Measurements from ENCODE around the gene SOX2. TPM values are rescaled to one million over a fixed set of nuclear protein-coding genes. Genes with fewer than 3 reads are reported as not detected.

SOX2 gene
- total RNA-seq, 1 experiment from 2014 or later: not detected

- POLR2A ChIA-PET (ENCODE audit: unreplicated experiment): no interaction called here
- Histone ChIP-seq H3K27ac (ENCODE audit: low read length) (no peak overlapping the region), H3K79me2 (ENCODE audit: low read length) (no peaks in the 10 kb centered on the region), H2AFZ (ENCODE audit: low read length) (no peak overlapping the region), H3K27me3 (ENCODE audit: low read length) (peaks cover 99% of the 10 kb centered on the region), H3K4me2 (ENCODE audit: low read length) (no peak overlapping the region), H3K9me2 (replicated peaks; ENCODE audit: low read length) (no peaks in the 10 kb centered on the region), H3K36me3 (ENCODE audit: low read depth, low read length) (no peaks in the 10 kb centered on the region), H3K9ac (ENCODE audit: low read length) (no peak overlapping the region), H4K20me1 (ENCODE audit: low read length) (no peaks in the 10 kb centered on the region), H3F3A (ENCODE audit: low read length, unreplicated experiment) (no peaks in the 10 kb centered on the region), H3K4me3 (ENCODE audit: low read length) (no peak overlapping the region), H3K9me3 (ENCODE audit: low read length) (no peaks in the 10 kb centered on the region), H3K4me1 (ENCODE audit: insufficient read depth, low read length) (no peaks in the 10 kb centered on the region)
- intact Hi-C loops (cut with micrococcal nuclease): no loop called here
- DNase-seq: no peak
- TF ChIP-seq EZH2 (IDR thresholded peaks at IDR 0.05; ENCODE audit: low read length, unreplicated experiment) (no peak), CTCF (conservative IDR thresholded peaks at IDR 0.05; ENCODE audit: low read depth, low read length) (no peak), EZH2phosphoT487 (IDR thresholded peaks at IDR 0.05; ENCODE audit: borderline replicate concordance, low read length) (no peak)
- no peak for ATAC-seq
- no TSS peak for BruUV-seq (replicated peaks)
- CTCF ChIA-PET: no interaction called here
Measured at GRCh38 chr3:181716966-181717365, 5.2 kb downstream of the SOX2 start.

- BruUV-seq (replicated peaks): no TSS peak
- TF ChIP-seq CTCF (conservative IDR thresholded peaks at IDR 0.05; ENCODE audit: low read depth, low read length): no peak
- no peak for TF ChIP-seq EZH2phosphoT487 (IDR thresholded peaks at IDR 0.05; ENCODE audit: borderline replicate concordance, low read length)
- TF ChIP-seq EZH2 (IDR thresholded peaks at IDR 0.05; ENCODE audit: low read length, unreplicated experiment): no peak
- Histone ChIP-seq H3K9me3 (ENCODE audit: low read length) (no peaks in the 10 kb centered on the region), H2AFZ (ENCODE audit: low read length) (no peak overlapping the region), H3K9me2 (replicated peaks; ENCODE audit: low read length) (no peaks in the 10 kb centered on the region), H3K27me3 (ENCODE audit: low read length) (peaks cover 99% of the 10 kb centered on the region), H3K4me1 (ENCODE audit: insufficient read depth, low read length) (no peaks in the 10 kb centered on the region), H3K79me2 (ENCODE audit: low read length) (no peaks in the 10 kb centered on the region), H3F3A (ENCODE audit: low read length, unreplicated experiment) (no peaks in the 10 kb centered on the region), H3K27ac (ENCODE audit: low read length) (no peak overlapping the region), H3K36me3 (ENCODE audit: low read depth, low read length) (no peaks in the 10 kb centered on the region), H3K4me3 (ENCODE audit: low read length) (no peak overlapping the region), H3K4me2 (ENCODE audit: low read length) (no peak overlapping the region), H3K9ac (ENCODE audit: low read length) (no peak overlapping the region), H4K20me1 (ENCODE audit: low read length) (no peaks in the 10 kb centered on the region)
- intact Hi-C loops (cut with micrococcal nuclease): no loop called here
- no peak for DNase-seq
- CTCF ChIA-PET: no interaction called here
- POLR2A ChIA-PET (ENCODE audit: unreplicated experiment): no interaction called here
- no peak for ATAC-seq
Measured at GRCh38 chr3:181717549-181718171, 5.9 kb downstream of the SOX2 start.

- no peaks in the 10 kb centered on the region for H3K9me3 ChIP-seq (ENCODE audit: low read length)
- intact Hi-C loops (cut with micrococcal nuclease): no loop called here
- no peaks in the 10 kb centered on the region for H4K20me1 ChIP-seq (ENCODE audit: low read length)
- no peak for ATAC-seq
- H3K79me2 ChIP-seq (ENCODE audit: low read length): no peaks in the 10 kb centered on the region
- no peak overlapping the region for H3K4me3 ChIP-seq (ENCODE audit: low read length)
- H3K4me1 ChIP-seq (ENCODE audit: insufficient read depth, low read length): no peaks in the 10 kb centered on the region
- no peak overlapping the region for H3K9ac ChIP-seq (ENCODE audit: low read length)
- no peak overlapping the region for H2AFZ ChIP-seq (ENCODE audit: low read length)
- TF ChIP-seq CTCF (conservative IDR thresholded peaks at IDR 0.05; ENCODE audit: low read depth, low read length) (no peak), EZH2 (IDR thresholded peaks at IDR 0.05; ENCODE audit: low read length, unreplicated experiment) (no peak), EZH2phosphoT487 (IDR thresholded peaks at IDR 0.05; ENCODE audit: borderline replicate concordance, low read length) (no peak)
- no TSS peak for BruUV-seq (replicated peaks)
- DNase-seq: no peak
- H3K4me2 ChIP-seq (ENCODE audit: low read length): no peak overlapping the region
- H3F3A ChIP-seq (ENCODE audit: low read length, unreplicated experiment): no peaks in the 10 kb centered on the region
- H3K27me3 ChIP-seq (ENCODE audit: low read length): peaks cover 99% of the 10 kb centered on the region
- H3K27ac ChIP-seq (ENCODE audit: low read length): no peak overlapping the region
- POLR2A ChIA-PET (ENCODE audit: unreplicated experiment): no interaction called here
- no peaks in the 10 kb centered on the region for H3K9me2 ChIP-seq (replicated peaks; ENCODE audit: low read length)
- CTCF ChIA-PET: interaction anchor here (0.6 kb wide), 1 partner anchor 592 kb away, joined by 3 read pairs; no protein-coding TSS in a partner anchor
- no peaks in the 10 kb centered on the region for H3K36me3 ChIP-seq (ENCODE audit: low read depth, low read length)
Measured at GRCh38 chr3:181718369-181718768, 6.6 kb downstream of the SOX2 start.

All from PC-3 (cell line).